ENCODE results near the gene UTP14C. TPM values are rescaled to one million over a fixed set of nuclear protein-coding genes. Genes with fewer than 3 reads are reported as not detected.

UTP14C gene
- total RNA-seq, 1 experiment from 2014 or later: 9.0 TPM

DNA sequence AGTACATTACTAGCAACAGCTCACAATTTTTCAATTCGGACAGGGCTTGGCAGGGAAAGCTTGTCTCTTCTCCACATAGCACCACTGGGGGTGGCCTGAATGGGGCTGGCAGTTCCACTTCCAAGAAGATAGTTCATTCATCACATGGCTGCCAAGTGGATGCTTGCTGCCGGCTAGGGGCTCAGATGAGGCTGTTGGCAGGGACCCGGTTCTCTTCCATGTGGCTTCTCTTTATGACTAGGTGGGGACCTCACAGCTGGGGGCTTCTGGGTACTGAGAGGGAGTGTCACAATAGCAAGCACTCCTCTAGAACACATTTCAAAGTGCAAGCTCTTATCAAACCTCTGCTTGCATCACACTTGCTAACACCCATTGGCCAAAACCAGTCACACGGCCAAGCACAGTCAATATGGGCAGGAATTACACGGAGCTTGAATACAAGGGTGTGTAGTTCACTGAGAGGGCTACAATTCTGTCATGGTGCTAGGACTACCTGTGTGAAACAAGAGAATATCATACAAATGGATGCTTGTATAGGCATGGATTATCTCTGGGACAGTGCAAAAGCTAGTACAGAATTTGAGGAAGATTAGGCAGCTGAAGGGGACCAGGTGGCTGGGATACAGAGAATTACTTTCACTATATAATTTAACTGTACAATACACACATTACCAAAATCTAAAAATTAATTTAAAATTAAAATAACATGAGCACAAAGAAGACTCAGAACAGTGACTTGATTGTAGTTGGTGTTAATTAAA, 45.5 kb upstream of the UTP14C start:
- Histone ChIP-seq H4K20me1 (ENCODE audit: insufficient read depth) (no peaks in the 10 kb centered on the region), H3K79me2 (ENCODE audit: insufficient read depth, low read length) (no peaks in the 10 kb centered on the region), H3K36me3 (ENCODE audit: control insufficient read depth in 1 of 2, insufficient read depth in 2 of 2, low read length in 2 of 2) (no peaks in the 10 kb centered on the region), H3K9me2 (ENCODE audit: insufficient read depth) (no peaks in the 10 kb centered on the region), H3K4me2 (ENCODE audit: low read length) (no peak overlapping the region), H3K27ac (ENCODE audit: low read depth, low read length) (no peak overlapping the region), H3K27me3 (ENCODE audit: insufficient read depth, low read length) (no peaks in the 10 kb centered on the region), H3K4me3 (replicated peaks in 1 of 2; ENCODE audit: low read depth in 1 of 2, low read length in 2 of 2) (no peak overlapping the region), H3K9ac (ENCODE audit: low read length) (no peak overlapping the region), H3K4me1 (ENCODE audit: control insufficient read depth in 1 of 2, insufficient read depth in 2 of 2, low read length in 2 of 2) (no peaks in the 10 kb centered on the region), H2AFZ (ENCODE audit: low read depth, low read length, poor library complexity, severe bottlenecking) (no peak overlapping the region), H3K9me3 (ENCODE audit: control insufficient read depth in 1 of 2, insufficient read depth in 1 of 2, low read depth in 1 of 2, low read length in 2 of 2) (no peaks in the 10 kb centered on the region)
- CTCF ChIA-PET: no interaction called here
- RAD21 ChIA-PET (ENCODE audit: low non-redundant PET in 1 of 2, low total read pairs in 2 of 2, uncharacterized antibody in 2 of 2, unreplicated experiment in 2 of 2): no interaction called here
- ATAC-seq (peak; percentile 25; the same call in 1 of the 2 replicates), DNase-seq (ENCODE audit: low read depth, low spot score) (no peak)
- BruUV-seq (replicated peaks): no TSS peak
- intact Hi-C loops (cut with micrococcal nuclease): no loop called here
- TF ChIP-seq POLR2AphosphoS5 (IDR thresholded peaks at IDR 0.05; ENCODE audit: low read depth, low read length) (no peak), POLR2A (IDR thresholded peaks at IDR 0.05; ENCODE audit: borderline replicate concordance, extremely low read depth, insufficient read depth, insufficient read length) (no peak), EZH2 (IDR thresholded peaks at IDR 0.05) (no peak), CEBPB (IDR thresholded peaks at IDR 0.05; ENCODE audit: low read depth) (no peak), EGR1 (IDR thresholded peaks at IDR 0.05; ENCODE audit: low read depth) (no peak), SP1 (IDR thresholded peaks at IDR 0.05; ENCODE audit: low read depth) (no peak), SRF (IDR thresholded peaks at IDR 0.05; ENCODE audit: low read depth) (no peak)
- TF ChIP-seq, protein P1, sequence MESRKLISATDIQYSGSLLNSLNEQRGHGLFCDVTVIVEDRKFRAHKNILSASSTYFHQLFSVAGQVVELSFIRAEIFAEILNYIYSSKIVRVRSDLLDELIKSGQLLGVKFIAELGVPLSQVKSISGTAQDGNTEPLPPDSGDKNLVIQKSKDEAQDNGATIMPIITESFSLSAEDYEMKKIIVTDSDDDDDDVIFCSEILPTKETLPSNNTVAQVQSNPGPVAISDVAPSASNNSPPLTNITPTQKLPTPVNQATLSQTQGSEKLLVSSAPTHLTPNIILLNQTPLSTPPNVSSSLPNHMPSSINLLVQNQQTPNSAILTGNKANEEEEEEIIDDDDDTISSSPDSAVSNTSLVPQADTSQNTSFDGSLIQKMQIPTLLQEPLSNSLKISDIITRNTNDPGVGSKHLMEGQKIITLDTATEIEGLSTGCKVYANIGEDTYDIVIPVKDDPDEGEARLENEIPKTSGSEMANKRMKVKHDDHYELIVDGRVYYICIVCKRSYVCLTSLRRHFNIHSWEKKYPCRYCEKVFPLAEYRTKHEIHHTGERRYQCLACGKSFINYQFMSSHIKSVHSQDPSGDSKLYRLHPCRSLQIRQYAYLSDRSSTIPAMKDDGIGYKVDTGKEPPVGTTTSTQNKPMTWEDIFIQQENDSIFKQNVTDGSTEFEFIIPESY (IDR thresholded peaks at IDR 0.05; ENCODE audit: extremely low read depth, insufficient replicate concordance, low read length): no peak
- TF ChIP-seq, protein P2, sequence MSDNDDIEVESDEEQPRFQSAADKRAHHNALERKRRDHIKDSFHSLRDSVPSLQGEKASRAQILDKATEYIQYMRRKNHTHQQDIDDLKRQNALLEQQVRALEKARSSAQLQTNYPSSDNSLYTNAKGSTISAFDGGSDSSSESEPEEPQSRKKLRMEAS (IDR thresholded peaks at IDR 0.05): no peak
- TF ChIP-seq, protein P3, sequence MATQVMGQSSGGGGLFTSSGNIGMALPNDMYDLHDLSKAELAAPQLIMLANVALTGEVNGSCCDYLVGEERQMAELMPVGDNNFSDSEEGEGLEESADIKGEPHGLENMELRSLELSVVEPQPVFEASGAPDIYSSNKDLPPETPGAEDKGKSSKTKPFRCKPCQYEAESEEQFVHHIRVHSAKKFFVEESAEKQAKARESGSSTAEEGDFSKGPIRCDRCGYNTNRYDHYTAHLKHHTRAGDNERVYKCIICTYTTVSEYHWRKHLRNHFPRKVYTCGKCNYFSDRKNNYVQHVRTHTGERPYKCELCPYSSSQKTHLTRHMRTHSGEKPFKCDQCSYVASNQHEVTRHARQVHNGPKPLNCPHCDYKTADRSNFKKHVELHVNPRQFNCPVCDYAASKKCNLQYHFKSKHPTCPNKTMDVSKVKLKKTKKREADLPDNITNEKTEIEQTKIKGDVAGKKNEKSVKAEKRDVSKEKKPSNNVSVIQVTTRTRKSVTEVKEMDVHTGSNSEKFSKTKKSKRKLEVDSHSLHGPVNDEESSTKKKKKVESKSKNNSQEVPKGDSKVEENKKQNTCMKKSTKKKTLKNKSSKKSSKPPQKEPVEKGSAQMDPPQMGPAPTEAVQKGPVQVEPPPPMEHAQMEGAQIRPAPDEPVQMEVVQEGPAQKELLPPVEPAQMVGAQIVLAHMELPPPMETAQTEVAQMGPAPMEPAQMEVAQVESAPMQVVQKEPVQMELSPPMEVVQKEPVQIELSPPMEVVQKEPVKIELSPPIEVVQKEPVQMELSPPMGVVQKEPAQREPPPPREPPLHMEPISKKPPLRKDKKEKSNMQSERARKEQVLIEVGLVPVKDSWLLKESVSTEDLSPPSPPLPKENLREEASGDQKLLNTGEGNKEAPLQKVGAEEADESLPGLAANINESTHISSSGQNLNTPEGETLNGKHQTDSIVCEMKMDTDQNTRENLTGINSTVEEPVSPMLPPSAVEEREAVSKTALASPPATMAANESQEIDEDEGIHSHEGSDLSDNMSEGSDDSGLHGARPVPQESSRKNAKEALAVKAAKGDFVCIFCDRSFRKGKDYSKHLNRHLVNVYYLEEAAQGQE (IDR thresholded peaks at IDR 0.05; ENCODE audit: low read depth): no peak
- TF ChIP-seq, protein P4, sequence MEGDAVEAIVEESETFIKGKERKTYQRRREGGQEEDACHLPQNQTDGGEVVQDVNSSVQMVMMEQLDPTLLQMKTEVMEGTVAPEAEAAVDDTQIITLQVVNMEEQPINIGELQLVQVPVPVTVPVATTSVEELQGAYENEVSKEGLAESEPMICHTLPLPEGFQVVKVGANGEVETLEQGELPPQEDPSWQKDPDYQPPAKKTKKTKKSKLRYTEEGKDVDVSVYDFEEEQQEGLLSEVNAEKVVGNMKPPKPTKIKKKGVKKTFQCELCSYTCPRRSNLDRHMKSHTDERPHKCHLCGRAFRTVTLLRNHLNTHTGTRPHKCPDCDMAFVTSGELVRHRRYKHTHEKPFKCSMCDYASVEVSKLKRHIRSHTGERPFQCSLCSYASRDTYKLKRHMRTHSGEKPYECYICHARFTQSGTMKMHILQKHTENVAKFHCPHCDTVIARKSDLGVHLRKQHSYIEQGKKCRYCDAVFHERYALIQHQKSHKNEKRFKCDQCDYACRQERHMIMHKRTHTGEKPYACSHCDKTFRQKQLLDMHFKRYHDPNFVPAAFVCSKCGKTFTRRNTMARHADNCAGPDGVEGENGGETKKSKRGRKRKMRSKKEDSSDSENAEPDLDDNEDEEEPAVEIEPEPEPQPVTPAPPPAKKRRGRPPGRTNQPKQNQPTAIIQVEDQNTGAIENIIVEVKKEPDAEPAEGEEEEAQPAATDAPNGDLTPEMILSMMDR (IDR thresholded peaks at IDR 0.05 in 2 of 3, conservative IDR thresholded peaks at IDR 0.05 in 1 of 3; ENCODE audit: borderline replicate concordance in 1 of 3, insufficient read depth in 1 of 3, low read depth in 2 of 3, low read length in 2 of 3): no peak
- POLR2A ChIA-PET: no interaction called here

All from HCT116 (cell line).